NCI-H1105 treated with DMSO at 0.1 percent for 48 hours (cell line): ENCODE measurements around the gene CWH43.
"Not testable (repeated sequence)": the region's sequence is repeated elsewhere in the genome, so short reads cannot be mapped to it uniquely, and the experiment has no call there.

Experiments used
- DNase-seq: peaks from one replicate; lab custom pipeline; 2025; lab: John Stamatoyannopoulos, UW

Gene CWH43

DNA sequence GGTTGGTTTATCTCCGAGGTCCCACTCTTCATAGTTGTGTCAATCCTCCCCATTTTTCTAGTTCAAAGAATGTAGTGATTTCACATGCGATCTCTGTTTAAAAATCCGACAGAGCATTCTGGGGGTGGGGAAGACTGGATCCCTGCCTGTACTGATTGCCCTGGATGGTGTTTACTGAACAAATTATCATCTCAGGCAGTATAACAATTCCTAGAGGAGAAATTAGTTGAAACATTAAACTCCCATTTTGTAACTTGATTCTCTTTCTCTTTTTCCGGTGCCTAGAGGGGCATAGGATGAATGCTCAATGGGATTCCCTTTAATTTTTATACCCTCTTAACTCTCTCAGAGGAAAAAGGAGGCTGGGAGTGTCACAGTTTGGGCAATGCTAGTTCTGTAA, 10.0 kb upstream of the CWH43 start:
- no peak for DNase-seq

DNA sequence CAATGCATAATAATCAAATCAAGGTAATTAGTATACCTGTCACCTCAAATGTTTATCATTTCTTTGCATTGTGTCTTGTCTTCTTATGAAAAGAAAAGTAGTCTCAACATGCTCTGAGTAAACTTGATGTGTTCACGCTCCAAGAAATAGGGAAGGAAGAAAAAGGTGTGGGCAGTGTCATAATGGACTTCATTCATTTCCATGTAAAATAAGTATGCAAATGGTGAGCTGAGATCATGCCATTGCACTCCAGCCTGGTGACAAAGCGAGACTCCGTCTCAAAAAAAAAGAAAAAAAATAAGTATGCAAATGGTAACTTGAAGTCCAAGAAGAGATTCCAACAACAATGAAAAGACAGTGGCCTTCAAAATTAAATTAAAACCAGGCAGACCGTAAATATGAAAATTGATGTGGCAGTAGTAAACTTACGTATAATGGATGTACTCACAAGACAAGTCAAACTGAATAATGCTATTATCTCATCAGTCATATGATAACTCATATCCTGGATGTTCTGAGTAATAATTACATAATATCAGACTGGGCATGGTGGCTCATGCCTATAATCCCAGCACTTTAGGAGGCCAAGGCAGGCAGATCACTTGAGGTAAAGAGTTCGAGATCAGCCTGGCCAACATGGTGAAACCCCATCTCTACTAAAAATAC, 6.0 kb upstream of the CWH43 start:
- no peak for DNase-seq

DNA sequence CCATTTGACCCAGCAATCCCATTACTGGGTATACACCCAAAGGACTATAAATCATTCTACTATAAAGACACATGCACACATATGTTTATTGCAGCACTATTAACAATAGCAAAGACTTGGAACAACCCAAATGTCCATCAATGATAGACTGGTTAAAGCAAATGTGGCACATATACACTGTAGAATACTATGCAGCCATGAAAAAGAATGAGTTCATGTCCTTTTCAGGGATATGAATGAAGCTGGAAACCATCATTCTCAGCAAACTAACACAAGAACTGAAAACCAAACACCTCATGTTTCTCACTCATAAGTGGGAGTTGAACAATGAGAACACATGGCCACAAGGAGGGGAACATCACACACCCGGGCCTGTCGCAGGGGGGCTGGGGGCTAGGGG, 2.1 kb upstream of the CWH43 start:
- DNase-seq = not testable (repeated sequence)

DNA sequence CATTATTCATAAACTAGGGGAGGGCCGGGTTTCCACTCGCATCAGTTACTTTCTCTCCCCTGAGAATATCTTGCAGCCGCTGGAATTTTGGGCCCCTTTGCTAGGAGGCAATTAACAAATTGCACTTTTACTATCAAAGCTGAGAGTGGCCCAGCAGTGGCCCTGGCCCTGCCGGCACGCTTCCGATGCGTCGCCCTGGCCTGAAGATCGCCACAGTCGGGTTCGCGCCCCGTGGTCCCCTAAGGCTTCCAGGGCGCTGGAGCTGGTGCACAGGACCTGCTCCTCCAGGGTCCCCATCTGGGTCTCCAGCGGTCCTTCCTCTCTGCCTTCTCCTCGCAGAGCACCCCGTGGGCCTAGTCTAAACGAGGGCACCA, 486 bp upstream of the CWH43 start:
- DNase-seq = no peak

DNA sequence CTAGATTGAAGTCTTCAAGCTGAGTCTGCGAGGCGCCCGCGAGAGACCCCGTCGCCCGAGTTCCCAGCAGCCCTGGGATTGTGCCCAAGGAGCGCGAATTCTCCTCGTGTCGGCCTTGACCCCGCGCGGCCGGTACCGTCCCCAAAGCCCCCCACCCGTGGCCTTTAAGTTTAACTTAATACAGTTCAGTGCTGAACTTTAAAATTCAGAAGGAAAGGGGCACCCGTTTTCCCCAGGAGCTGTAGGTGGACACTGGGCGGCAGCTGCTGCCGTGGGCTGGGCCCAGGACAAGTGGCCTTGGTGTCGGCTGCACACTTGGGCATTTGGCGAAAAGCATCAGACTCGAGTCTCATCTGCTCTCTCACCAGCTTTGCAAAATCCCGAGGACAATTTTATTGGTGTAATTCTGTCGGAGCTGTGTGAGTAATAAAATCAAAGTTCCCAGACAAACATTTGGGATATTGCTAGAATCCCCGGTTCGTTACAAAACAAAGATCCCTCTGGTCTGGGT, 634 bp downstream of the CWH43 start:
- no peak for DNase-seq

DNA sequence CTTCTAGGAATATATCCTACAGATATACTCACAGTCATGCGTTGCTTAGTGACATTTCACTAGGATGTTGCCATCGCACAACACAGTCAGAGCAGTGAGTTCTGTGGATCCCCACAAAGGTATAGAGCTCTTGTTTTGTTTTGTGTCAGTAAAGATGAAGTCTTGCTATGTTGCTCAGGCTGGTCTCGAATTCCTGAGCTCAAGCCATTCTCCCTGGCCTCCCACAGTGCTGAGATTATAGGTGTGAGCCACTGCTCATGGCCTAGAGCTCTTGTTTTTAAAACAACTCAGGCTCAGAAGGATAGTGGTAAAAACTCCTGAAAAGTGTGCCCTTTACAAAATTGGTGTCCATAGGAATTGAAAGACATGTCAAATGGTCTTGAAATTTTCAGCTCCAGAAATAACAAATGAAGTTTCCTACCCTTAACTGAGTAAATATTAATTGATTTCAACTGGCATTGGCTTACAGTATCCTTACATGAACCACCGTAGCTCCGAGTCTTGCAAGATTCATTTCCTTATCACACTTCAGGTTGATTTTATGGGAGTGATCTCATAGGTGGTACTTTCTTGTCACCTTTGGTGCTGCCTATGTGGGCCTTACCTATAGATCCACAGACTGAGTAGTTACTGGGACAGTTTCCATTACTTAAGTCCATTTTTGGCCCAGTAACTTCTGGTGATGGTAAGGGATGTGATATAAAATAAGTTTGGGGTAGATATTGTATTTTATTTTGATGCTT, 3.6 kb downstream of the CWH43 start:
- no peak for DNase-seq

DNA sequence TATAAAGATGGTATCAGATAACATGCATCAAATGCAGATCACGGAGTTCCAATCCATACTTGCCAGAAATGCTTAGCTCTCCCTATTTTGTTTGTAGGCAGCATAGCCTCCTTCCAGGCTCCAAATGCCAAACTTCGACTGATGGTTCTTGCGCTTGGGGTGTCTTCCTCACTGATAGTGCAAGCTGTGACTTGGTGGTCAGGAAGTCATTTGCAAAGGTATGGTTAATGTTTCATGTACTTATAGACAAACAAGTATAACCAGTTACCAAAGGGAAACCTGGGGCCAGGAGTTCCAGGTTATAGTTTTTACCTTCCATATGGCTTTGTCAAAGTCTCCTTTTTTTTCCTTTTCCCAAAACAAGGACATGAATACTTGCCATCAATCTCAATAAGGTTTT, 5.3 kb downstream of the CWH43 start:
- DNase-seq = no peak

DNA sequence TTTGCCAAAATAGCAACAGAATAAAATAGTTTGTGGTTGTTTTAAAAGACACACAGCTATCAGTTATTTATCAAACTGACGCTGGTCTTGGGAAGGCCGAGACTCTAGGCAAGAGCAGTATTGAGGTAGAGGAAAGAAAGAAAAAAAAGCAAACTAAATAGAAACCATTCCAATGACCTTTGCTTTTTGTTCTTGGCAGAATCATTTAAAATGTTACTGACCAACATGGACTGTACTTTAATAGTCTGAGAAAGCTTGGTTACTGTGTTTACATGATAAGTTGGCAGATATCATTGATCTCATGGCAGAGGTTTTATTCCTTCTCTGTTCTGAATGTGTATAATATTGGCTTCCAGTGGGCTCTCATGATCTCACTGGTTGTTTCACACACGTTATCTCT, 11.9 kb downstream of the CWH43 start:
- no peak for DNase-seq

DNA sequence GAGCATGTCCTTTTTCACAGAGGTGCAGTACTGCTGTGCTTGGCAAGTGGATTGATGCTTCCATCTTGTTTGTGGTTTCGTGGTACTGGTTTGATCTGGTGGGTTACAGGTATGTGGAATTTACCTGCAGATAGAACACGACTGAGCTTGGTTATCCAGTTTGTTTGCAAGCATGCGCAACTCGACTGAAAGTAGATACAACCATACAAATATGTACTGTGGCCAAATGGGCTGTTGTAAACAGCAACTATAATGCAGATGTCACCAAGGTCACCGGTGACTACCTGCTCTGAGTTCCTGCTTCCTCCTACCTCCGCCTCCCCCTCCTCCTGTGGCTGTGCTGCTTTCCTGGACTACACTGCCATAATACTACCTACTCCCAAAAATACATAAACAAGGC, 12.4 kb downstream of the CWH43 start:
- DNase-seq = no peak

DNA sequence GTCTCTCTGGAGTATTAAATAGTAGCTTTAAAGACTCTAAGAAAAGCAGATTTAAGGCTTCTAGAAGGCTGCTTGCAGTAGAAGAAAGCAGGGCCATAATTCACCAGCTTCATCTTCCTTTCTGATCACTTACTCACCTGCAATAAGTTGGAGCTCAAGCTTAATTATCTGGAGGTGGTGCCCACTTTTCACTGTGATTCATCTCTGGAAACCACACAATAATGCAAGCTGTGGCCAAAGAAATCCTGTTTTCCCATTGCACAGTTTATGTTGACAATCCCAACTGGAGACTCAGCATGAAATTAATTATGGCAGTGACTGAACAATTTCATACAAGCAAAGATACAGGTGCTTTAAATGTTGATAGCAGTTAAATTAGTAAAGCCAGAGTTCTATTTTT, 14.7 kb downstream of the CWH43 start:
- DNase-seq = no peak

DNA sequence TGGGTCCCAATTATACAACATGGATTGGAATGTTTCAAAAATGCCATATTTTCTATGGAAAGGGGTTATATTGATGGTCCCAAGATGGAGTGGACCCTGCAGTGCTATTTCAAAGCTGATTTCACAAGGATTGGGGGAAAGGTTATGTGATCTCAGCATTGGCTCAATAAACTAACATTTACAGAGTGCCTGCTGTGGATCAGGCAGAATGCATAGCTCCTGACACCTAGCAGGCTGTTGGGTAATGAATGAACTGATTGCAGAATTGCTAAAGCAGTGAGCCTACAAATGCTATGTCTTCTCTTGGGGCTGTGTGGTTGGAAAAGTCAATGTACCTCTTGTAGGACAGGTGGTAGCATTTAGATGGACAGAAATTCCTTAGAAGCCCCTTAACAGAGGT, 16.9 kb downstream of the CWH43 start:
- no peak for DNase-seq

DNA sequence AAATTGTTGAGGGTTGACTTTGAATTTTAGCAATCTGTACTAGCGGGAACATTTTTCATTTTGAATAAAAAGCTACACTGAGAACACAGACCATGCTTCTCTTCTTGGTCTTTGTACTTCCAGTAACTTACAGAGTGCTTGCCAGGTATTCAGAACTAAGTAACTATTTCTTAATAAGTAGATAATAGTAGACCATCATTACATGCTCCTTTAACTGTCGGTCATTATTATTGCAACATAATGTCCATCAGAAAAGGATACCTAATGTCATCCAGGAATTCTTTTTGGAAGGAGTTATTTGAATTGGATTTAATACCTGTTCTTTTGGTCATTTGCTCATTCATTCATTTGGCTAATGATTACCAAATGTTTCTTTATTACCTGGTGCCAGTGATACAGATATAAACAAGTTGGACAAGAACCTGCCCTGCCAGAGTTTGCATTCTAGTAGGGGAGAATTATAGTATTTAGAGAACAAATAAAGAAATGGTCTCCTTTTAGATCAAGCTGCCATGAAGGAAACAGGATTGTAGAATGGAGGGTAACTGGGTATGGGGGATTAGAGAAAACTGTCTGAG, 32.7 kb downstream of the CWH43 start:
- no peak for DNase-seq

DNA sequence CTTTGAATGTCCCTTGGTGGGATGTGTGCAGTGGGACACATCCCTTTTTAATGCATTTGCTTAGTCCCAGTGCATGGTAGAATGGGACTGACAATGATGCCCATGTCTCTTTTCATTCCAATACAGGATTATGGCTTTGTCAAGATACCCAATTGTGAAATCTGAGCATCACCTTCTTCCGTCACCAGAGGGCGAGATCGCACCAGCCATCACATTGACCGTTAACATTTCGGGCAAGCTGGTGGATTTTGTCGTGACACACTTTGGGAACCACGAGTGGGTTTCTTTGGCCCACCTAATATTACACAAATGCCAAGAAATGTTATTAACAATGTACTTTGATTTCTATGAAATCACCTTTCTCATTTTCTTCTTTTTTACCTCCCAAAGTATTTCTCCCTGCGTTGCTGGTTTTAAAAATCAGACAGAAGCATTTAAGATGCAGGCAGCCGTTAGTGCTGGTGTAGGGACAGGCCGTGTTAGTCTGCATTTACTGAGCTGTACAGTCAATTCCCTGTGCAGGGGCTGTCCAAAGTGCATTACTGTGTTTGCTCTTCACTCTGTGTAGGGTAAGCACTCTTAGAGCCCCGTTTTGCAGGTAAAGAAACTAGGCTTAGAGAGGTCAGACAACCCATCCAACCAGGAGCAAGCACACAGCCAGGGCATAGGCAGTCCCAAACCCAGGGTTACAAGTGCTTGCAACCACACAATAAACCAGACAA, 46.5 kb downstream of the CWH43 start:
- DNase-seq = peak; percentile 22

DNA sequence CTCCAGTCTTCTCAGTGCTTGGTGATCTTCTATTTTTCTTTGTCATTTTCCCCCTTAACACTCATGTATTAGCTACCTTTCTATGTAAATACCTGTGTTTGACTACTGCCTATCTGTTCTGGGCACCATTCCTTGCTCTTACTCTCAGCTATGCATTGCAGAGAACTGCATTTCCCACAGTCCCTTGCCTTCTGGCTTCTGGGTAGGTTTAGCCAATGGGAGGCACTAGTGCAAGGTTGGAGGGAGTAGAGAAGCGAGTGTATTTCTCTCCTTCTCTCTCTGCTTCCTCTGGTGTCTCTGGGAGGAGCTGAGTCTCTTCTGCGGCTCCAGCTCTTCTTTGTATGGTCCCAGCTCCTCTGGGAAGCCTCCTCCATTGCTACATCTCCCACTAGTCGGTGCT, 50.5 kb downstream of the CWH43 start:
- DNase-seq = no peak

DNA sequence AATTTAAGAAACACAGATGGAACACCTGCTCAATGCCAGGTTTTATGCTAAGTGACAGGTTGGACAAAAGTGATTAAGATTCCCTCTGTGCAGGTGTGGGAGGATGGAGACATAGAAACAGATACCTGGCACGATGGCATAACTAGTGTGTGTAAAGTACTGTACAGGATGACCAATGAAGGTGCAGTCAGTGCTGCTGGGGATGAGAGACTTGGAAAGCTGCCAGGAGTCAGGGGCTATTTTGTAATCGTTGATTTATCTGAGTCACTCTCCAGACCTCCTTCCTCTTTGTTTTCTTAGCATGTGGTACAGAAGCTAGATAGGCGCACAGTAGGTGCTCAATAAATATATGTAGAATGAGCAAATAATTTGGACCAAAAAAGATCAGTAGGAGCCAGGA, 58.2 kb downstream of the CWH43 start:
- no peak for DNase-seq

DNA sequence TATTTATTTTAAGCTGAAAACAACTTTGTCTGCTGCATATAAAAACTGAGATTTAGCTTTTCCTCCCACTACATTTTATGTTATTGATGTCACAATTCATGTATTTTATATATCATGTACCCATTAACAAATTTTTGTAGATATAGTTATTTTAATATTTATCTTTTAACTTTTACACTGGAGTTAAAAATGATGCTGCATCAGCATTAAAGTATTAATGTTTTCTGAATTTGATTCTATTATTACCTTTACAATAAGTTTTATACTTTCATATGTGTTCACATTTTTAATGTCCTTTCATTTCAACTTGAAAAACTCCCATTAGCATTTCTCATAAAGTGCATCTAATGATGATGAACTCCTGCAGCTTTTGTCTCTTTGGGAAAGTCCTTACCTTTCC, 72.2 kb downstream of the CWH43 start:
- no peak for DNase-seq

DNA sequence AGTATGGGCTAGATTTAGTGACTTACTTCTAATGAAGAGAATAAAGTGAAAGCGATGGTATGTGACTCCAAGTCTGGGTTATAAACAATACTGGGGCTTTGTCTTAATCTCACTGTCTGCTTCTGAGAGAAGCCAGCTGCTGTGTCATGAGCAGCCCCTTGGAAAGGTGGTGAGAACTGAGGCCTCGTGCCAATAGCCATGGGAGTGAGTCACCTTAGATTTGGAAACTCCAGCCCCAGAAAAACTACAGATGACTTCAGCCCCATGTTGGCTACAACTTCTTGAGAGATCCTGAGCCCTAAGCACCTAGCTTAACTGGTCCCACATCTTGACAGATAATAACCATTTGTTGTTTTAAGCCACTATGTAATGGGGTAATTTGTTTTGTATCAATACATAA, 77.6 kb downstream of the CWH43 start:
- no peak for DNase-seq

DNA sequence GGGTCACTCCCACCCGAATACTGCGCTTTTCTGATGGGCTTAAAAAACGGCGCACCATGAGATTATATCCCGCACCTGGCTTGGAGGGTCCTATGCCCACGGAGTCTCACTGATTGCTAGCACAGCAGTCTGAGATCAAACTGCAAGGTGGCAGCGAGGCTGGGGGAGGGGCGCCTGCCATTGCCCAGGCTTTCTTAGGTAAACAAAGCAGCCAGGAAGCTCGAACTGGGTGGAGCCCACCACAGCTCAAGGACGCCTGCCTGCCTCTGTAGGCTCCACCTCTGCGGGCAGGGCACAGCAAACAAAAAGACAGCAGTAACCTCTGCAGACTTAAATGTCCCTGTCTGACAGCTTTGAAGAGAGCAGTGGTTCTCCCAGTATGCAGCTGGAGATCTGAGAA, 86.1 kb downstream of the CWH43 start:
- DNase-seq = not testable (repeated sequence)

DNA sequence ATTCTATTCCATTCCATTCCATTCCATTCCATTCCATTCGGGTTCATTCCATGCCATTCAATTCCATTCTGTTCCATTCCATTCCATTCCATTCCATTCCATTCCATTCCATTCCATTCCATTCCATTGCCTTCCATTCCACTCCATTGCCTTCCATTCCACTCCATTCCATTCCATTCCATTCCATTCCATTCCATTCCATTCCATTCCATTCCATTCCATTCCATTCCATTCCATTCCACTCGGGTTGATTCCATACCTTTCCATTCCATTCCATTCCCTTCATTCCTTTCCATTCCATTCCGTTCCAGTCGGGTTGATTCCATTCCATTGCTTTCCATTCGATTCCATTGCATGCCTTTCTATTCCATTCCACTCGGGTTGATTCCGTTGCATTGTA, 105.8 kb downstream of the CWH43 start:
- not testable (repeated sequence) for DNase-seq

DNA sequence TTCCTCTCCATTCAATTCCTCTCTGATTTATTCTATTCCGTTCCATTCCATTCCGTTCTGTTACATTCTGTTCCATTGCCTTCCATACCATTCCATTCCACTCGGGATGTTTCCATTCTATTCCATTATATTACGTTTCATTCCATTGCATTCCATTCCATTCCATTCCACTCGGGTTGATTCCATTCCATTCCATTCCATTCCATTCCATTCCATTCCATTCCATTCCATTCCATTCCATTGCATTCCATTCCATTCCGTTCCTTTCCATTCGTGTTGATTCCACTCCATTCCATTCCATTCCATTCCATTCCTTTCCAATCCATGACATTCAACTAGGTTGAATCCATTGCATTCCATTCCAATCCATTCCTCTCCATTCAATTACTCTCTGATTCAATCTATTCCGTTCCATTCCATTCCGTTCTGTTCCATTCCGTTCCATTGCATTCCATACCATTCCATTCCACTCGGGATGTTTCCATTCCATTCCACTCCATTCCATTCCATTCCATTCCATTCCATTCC, 106.6 kb downstream of the CWH43 start:
- not testable (repeated sequence) for DNase-seq

DNA sequence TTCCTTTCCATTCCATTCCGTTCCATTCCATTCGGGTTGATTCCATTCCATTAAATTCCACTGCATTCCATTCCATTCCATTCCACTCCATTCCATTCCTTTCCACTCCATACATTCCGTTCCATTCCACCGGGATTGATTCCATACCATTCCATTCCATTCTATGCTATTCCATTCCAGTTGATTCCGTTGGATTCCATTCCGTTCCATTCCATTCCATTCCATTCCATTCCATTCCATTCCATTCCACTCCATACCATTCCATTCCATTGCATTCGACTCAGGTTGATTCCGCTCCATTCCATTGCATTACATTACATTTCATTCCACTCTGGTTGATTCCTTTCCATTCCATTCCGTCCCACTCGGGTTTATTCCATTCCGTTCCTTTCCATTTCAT, 110.1 kb downstream of the CWH43 start:
- DNase-seq = not testable (repeated sequence)

DNA sequence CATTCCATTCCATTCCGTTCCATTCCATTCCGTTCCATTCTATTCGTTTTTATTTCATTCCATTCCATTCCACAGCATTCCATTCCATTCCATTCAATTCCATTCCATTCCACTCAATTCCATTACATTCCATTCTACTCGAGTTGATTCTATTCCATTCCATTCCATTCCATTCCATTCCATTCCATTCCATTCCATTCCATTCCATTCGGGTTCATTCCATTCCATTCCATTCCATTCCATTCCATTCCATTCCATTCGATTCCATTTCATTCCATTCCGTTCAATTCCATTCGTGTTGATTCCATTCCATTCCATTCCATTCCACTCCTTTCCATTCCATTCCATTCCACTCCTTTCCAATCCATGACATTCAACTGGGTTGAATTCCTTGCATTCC, 110.6 kb downstream of the CWH43 start:
- DNase-seq = not testable (repeated sequence)
